ENCODE data around the gene SPART.
"Not testable (repeated sequence)": the region's sequence is repeated elsewhere in the genome, so short reads cannot be mapped to it uniquely, and the experiment has no call there.

The SPART gene

DNA sequence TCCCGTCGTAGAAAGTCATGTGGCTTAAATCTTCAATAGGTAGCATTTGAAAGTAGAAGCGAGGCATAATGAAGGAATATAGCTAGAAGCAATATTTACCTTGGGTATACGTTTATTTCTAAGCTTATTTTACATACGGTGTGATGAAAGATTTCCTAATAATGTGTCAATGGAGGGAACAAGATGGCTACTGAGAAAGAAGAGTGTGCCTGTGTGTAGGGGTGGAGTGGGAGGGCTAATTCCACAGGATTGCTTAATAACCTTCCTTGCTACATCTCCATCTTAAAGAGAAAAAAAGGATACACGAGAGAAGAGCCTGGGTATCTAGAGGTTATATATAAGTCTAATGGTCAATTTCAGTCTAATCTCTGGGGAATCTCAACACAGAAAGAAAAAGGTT lies 2.0 kb downstream of the SPART start:
- DNase-seq (ENCODE audit: insufficient read length, low spot score): no peak
- TF ChIP-seq POLR2A (IDR thresholded peaks at IDR 0.05; ENCODE audit: low read depth, low read length): no peak
- FAIRE-seq: no peak

DNA sequence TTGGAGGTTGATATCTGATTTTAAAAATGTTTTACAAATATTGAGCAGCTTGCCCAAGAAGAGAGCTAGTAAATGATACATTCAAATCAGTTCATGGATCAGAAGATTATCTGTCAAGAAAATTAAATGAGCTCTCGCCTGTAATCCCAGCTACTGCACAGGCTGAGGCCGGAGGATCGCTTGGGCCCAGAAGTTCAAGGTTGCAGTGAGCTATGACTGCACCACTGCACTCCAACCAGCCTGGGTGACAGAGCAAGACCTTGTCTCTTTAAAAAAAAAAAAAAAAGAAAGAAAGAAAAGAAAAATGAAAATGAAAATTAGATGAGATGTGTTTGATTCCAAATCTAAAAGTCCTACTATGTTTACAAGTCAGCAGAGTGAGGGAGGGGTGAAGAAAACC lies 2.4 kb downstream of the SPART start:
- no peak for DNase-seq (ENCODE audit: insufficient read length, low spot score)
- FAIRE-seq: no peak

DNA sequence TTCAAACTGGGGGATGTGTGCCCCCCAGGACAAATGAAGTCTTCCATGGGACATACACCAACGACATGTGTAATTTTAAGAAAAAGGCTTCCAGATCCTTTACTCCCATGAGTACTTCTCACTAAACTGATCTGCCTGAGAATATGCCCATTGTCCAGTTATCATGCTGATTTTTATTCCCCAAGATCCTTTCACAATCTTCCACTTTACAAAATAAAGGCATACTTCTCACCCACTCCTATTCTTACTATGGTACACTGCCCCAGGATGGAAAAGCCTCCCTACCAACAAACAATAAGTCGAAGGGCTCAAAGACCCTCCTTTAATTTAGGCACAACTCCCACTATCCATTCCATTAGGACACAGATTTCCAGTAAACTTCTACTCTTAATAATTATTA lies 3.5 kb downstream of the SPART start:
- no peak for DNase-seq (ENCODE audit: insufficient read length, low spot score)
- no peak for FAIRE-seq
- TF ChIP-seq POLR2A (IDR thresholded peaks at IDR 0.05; ENCODE audit: low read depth, low read length): no peak

More for the DNA sequence above, 2.4 kb downstream of the SPART start:
- TF ChIP-seq POLR2A (IDR thresholded peaks at IDR 0.05; ENCODE audit: low read depth, low read length): no peak

DNA sequence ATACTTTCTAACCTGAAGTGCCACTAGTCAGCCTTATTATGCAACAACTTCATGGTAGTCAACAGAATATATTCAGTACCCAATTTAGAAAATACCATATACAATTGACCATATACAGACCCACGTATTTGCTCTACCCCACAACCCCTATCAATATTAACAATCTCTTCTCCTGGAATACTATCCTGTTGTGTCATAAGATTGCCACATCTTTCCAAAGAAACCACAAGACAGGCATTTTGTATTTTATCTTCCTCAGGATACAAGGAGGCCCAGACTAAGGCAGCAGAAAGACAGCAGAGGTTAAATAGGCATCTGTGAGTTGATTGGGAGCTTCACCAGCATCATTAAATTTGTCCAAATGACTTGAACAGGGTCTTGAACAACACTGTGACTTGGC lies 4.5 kb downstream of the SPART start:
- DNase-seq (ENCODE audit: insufficient read length, low spot score) (no peak), FAIRE-seq (peak; percentile 41)
- no peak for TF ChIP-seq POLR2A (IDR thresholded peaks at IDR 0.05; ENCODE audit: low read depth, low read length)

DNA sequence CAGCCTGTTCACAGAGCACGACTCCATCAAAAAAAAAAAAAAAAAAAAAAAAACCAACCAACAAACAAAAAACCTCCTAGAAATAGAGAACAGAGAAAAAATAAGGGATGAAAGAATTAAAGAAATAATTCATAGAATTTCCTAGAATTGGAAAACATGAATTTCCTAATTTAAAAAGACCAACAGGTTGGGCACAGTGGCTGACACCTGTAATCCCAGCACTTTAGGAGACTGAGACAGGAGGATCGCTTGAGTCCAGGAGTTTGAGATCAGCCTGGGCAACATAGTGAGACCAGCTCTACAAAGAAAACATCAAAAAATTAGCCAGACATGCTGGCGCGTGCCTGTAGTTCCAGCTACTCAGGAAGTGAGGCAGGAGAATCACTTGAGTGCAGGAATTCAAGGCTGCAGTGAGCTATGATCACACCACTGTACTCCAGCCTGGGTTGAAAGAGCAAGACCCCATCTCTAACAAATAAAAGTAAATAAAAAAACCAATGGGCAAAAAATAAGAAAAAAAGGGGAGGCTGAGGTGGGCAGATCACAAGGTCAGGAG lies 6.5 kb downstream of the SPART start:
- TF ChIP-seq POLR2A (IDR thresholded peaks at IDR 0.05; ENCODE audit: low read depth, low read length): no peak

DNA sequence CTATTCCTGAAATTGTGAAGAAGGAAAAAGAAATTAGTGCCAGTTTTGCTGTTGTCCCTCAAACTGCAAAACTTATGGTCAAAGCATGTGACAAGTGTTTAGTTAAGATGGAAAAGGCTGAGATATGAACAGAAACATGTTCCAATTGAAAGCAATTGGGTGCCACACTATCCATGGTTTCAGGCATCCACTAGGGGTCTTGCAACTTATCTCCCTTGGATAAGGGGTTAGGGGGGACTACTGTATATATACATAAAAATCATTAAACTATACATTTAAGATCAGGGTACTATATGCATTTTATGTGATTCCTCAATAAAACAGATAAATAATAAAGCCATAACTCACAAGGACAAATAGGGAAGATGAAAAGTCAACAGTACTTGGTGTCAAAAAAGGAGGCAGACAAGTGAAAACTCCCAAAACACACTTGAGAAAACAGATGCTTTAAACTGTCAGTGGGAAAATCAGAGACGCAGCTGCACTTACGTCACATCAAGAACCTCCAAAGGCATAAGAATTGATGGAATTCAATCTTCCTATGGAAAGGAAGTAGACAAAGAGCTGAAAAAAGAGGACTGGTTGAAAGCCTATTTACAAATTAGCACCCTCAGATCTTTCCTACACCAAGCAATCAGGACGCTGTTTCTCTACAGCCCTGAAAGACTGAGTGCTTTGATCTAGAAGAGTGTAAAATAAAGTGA lies 8.1 kb downstream of the SPART start:
- FAIRE-seq: no peak
- no peak for TF ChIP-seq POLR2A (IDR thresholded peaks at IDR 0.05; ENCODE audit: low read depth, low read length)
- DNase-seq (ENCODE audit: insufficient read length, low spot score): no peak

More for the DNA sequence above, 6.5 kb downstream of the SPART start:
- no peak for DNase-seq (ENCODE audit: insufficient read length, low spot score)
- FAIRE-seq: no peak

DNA sequence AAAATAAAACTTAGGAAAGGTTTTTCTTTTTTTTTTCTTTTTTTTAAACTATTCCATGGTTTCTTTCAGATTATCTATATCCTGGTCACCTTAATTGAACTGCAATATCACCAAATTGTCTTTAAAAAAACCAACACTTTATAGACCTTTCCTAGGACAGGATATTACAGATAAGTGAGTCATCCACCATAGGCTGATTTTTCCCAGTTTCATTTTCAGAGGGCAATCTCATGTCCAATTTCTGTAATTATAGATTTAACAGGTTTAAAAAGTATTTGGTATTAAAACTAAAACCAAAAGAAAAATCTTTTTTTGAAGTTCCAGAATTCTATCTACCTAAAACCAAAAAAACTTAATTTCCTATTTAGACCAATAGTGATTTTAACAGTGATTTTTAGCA lies 13.2 kb downstream of the SPART start:
- DNase-seq (ENCODE audit: insufficient read length, low spot score): peak; percentile 10
- TF ChIP-seq POLR2A (IDR thresholded peaks at IDR 0.05; ENCODE audit: low read depth, low read length): no peak
- no peak for FAIRE-seq

DNA sequence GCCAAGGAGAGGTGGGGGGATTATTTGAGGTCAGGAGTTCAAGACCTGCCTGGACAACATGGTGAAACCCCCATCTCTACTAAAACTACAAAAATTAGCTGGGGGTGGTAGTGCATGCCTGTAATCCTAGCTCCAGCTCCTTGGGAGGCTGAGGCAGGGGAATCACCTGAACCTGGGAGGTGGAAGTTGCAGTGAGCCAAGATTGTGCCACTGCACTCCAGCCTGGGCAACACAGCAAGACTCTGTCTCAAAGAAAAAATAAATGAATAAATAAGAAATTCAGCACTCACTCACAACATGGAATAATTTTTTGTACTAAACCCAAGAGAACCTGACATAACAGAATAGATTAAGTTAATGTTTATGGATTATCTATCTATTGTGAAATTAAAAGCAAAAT lies 13.9 kb downstream of the SPART start:
- FAIRE-seq: not testable (repeated sequence)

DNA sequence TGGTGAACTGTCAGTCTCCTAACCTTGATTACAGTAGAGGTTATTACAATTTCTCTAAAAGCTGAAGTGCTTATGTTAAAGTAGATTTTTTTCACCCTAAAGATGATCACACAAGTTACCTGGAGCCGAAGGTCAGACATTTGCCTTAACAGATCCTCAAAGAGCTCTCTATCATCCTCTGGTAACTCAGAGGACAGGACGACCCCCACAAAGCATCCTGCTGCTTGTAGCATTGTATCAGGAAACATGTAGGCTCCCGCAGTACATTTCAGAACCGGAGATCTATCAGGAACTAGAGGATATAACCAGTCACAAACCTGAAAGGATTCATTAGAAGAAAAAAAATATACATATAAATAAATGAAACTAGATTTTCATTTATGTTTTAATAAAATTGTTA lies 14.9 kb downstream of the SPART start:
- no peak for FAIRE-seq
- no peak for TF ChIP-seq POLR2A (IDR thresholded peaks at IDR 0.05; ENCODE audit: low read depth, low read length)

More for the DNA sequence above, 13.9 kb downstream of the SPART start:
- not testable (repeated sequence) for DNase-seq (ENCODE audit: insufficient read length, low spot score)

DNA sequence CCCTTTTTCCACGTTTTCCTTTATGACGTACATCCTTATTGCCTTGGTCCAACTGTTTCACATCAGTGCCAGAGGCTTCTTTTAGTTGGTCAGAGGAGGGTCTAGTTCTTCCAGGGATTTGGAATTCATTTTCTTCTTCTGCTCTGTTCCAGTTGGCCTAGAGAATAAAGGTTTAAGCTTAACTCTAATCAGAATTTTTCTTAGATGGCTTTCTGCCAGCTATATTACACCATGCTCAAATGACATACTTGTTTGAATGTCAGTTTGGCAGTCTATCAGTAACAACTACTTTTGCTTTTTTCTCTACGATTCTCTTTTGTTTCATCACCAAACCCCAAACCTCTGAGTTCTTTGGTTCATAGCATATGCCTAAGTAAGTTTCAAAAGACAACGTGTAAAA lies 16.8 kb downstream of the SPART start:
- no peak for DNase-seq (ENCODE audit: insufficient read length, low spot score)
- no peak for TF ChIP-seq POLR2A (IDR thresholded peaks at IDR 0.05; ENCODE audit: low read depth, low read length)
- FAIRE-seq: no peak

More for the DNA sequence above, 14.9 kb downstream of the SPART start:
- DNase-seq (ENCODE audit: insufficient read length, low spot score): no peak

DNA sequence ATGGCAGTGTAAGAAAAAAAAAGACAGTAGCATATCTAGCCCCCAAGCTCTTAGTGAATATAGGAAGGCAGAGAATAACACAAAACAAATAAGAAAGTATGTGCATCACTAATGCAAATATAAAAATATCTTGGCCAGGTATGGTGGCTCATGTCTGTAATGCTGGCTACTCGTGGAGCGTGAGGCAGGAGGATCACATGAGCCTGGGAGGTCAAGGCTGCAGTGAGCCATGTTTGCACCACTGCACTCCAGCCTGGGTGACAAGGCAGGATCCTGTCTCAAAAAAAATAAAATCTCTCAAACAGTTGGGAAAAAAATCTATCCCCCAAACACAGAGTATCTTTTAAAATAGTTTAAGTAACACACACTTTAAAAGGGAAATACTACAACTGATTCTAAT lies 17.4 kb downstream of the SPART start:
- FAIRE-seq (no peak), DNase-seq (ENCODE audit: insufficient read length, low spot score) (no peak)
- no peak for TF ChIP-seq POLR2A (IDR thresholded peaks at IDR 0.05; ENCODE audit: low read depth, low read length)

DNA sequence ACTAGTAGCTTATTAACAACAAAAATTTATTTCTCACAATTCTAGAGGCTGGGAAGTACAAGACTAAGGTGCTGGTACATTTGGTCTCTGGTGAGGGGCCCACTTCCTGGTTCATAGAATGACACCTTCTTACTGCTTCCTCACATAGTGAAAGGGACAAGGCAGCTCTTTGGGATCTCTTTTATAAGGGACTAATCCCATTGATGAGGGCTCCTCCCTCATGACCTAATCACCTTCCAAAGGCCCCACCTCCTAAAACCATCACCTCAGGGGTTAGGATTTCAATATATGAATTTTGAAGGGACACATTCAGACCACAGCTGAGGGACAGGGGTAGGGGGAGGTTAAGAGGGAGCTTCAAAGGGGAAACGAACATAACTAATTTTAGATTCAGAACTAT lies 20.3 kb downstream of the SPART start:
- DNase-seq (ENCODE audit: insufficient read length, low spot score) (no peak), FAIRE-seq (no peak)
- no peak for TF ChIP-seq POLR2A (IDR thresholded peaks at IDR 0.05; ENCODE audit: low read depth, low read length)

DNA sequence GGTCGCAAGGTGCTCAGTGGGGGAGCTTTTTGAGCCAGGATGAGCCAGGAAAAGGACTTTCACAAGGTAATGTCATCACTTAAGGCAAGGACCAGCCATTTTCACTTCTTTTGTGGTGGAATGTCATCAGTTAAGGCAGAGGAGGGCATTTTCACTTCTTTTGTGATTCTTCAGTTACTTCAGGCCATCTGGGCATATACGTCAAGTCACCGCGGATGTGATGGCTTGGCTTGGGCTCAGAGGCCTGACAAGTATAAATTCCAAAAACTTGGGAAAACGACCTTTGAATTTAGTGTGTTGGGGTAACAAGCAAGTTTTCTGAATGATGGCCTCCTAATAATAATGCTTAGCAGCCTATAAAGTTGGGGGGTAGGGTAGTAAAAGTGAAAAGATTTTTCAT lies 21.3 kb downstream of the SPART start:
- not testable (repeated sequence) for DNase-seq (ENCODE audit: insufficient read length, low spot score); FAIRE-seq

DNA sequence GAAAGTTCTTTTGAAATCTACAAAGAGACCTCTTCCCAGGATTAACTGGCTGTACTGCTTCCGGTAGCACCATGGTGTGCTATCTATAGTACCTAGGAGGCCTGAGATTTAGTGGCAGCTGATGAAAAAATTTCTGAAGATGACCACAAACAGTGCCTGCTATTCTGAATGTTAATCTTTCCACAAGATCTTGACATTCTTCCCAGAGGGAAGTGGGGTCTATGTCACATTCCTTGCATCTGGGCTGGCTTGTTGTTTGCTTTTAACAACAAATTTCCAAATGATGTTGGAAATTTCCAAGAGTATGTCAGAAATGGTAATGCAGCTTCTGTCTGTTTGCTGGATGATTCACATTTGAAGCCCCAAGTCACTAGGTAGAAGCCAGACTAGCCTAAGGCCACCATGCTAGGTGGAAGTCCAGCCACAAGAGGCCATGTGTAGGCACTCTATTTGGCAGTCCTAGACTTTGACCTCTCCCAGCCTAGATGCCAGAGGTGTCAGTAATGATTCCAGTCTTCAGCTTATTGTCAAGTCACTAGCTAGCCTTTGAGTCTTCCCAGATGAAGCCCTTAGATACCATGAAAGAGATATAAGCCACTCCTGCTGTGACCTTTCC lies 22.1 kb downstream of the SPART start:
- no peak for TF ChIP-seq POLR2A (IDR thresholded peaks at IDR 0.05; ENCODE audit: low read depth, low read length)
- no peak for FAIRE-seq

DNA sequence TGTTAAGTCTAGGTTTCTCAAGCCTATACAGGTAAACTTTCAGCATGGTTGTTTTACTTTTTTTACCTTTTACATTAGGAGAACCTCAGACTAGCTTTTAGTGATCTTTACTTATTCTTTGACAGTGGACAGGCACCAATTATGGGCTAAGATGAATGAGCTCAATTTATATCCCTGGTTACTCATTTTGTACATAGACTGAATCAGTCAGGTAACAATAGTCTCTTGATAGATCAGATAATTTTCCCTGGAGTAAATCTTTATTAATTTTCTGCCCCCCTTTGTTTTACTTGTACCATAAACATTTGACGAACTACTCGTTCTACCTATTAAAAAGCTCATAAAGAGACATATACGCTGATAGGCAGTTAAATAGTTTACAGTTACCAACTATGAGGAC lies 22.8 kb downstream of the SPART start:
- no peak for FAIRE-seq
- DNase-seq (ENCODE audit: insufficient read length, low spot score): no peak
- TF ChIP-seq POLR2A (IDR thresholded peaks at IDR 0.05; ENCODE audit: low read depth, low read length): no peak

More for the DNA sequence above, 22.1 kb downstream of the SPART start:
- DNase-seq (ENCODE audit: insufficient read length, low spot score): no peak

DNA sequence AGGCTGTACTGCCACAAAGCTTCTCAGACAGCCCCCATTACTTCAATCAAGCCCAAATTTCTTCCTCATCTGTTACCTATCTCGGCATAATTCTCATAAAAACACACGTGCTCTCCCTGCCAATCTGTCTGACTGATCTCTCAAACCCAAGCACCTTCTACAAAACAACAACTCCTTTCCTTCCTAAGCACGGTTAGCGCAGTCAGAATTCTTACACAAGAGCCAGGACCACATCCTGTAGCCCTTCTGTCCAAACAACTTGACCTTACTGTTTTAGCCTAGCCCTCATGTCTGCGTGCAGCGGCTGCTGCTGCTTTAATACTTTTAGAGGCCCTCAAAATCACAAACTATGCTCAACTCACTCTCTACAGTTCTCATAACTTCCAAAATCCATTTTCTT lies 26.4 kb downstream of the SPART start:
- not testable (repeated sequence) for FAIRE-seq; DNase-seq (ENCODE audit: insufficient read length, low spot score)
